Peyer's patch (tissue), 4 donors: ENCODE data around the gene KRTAP5-3.

Experiments used
- CTCF ChIP-seq, 6 experiments: fragments of 450-650 bp in 4 of 6; fragments of 200-600 bp in 2 of 6; sonication (generic) in 1 of 6; IDR thresholded peaks; one replicate each; pipeline ENCODE4 v1.5.1; 2017 to 2019; ENCODE audit warnings: antibody characterized with exemption in 6 of 6, mild to moderate bottlenecking in 3 of 6, moderate library complexity in 1 of 6
- POLR2A ChIP-seq, 2 donors: fragments of 450-650 bp; IDR thresholded peaks; one replicate each; pipeline ENCODE4 v1.5.1; 2017; ENCODE audit warnings: antibody characterized with exemption in 2 of 2, mild to moderate bottlenecking in 2 of 2, moderate library complexity in 2 of 2

- TF ChIP-seq CTCF (IDR thresholded peaks at IDR 0.05) (no peak), POLR2A (IDR thresholded peaks at IDR 0.05) (no peak)
Measured at GRCh38 chr11:1653541-1654387, 45.5 kb upstream of the KRTAP5-3 start.
